Smooth muscle cell (in vitro differentiated cells): Measurements from ENCODE around the gene SLIT1. TPM values are rescaled to one million over a fixed set of nuclear protein-coding genes. Genes with fewer than 3 reads are reported as not detected.

Source experiments
- DNase-seq: peaks from one replicate; lab custom pipeline; 2025; ENCODE audit not compliant: unreplicated experiment; lab: John Stamatoyannopoulos, UW
- H2AFZ ChIP-seq: fragments of 200-600 bp; sonication (generic); 2 replicates; pipeline ENCODE4 v1.6.0; 2016; ENCODE audit warnings: antibody characterized with exemption, low read depth, mild to moderate bottlenecking
- H3F3A ChIP-seq: fragments of 200-600 bp; sonication (generic); 2 replicates; pipeline ENCODE4 v1.6.0; 2017; ENCODE audit warnings: antibody characterized with exemption, low read depth
- H3K27ac ChIP-seq: fragments of 200-600 bp; sonication (generic); 2 replicates; pipeline ENCODE4 v1.5.1; 2016; ENCODE audit warnings: low read depth, mild to moderate bottlenecking
- H3K27me3 ChIP-seq: fragments of 200-600 bp; sonication (generic); 2 replicates; pipeline ENCODE4 v1.6.1; 2016; ENCODE audit warnings: low read depth, mild to moderate bottlenecking
- H3K36me3 ChIP-seq: fragments of 200-600 bp; sonication (generic); 2 replicates; pipeline ENCODE4 v1.5.1; 2016; ENCODE audit warnings: low read depth
- H3K4me1 ChIP-seq: fragments of 200-600 bp; sonication (generic); 2 replicates; pipeline ENCODE4 v1.5.1; 2016; ENCODE audit warnings: low read depth
- H3K4me2 ChIP-seq: fragments of 200-600 bp; sonication (generic); 2 replicates; pipeline ENCODE4 v1.6.0; 2016; ENCODE audit warnings: mild to moderate bottlenecking
- H3K4me3 ChIP-seq: fragments of 200-600 bp; sonication (generic); 2 replicates; pipeline ENCODE4 v1.5.1; 2016; ENCODE audit warnings: mild to moderate bottlenecking
- H3K79me2 ChIP-seq: fragments of 200-600 bp; sonication (generic); 2 replicates; pipeline ENCODE4 v1.6.0; 2016; ENCODE audit warnings: low read depth, mild to moderate bottlenecking
- H3K9ac ChIP-seq: fragments of 200-600 bp; sonication (generic); 2 replicates; pipeline ENCODE4 v1.6.0; 2016; ENCODE audit warnings: low read depth
- H3K9me3 ChIP-seq: fragments of 200-600 bp; sonication (generic); replicated peaks from 2 replicates; pipeline ENCODE4 v1.5.1; 2016; ENCODE audit warnings: low read depth
- H4K20me1 ChIP-seq: fragments of 200-600 bp; sonication (generic); 2 replicates; pipeline ENCODE4 v1.6.0; 2016; ENCODE audit warnings: low read depth
- CTCF ChIP-seq: fragments of 200-600 bp; sonication (generic); IDR thresholded peaks from 2 replicates; pipeline ENCODE4 v1.5.1; 2017; ENCODE audit warnings: borderline replicate concordance, mild to moderate bottlenecking, antibody characterized with exemption; ENCODE audit not compliant: insufficient read depth, poor library complexity, severe bottlenecking
- WGBS: methylation state at CpG from one replicate; pipeline ENCODE4 v1.1.7; 2016; ENCODE audit warnings: low lambda C conversion rate; 5-methylcytosine and 5-hydroxymethylcytosine counted together
- polyA plus RNA-seq: library from polyadenylated mRNA; unstranded; fragments of >200 nt; fragmentation: Nextera tagmentation; extraction: Ambion mirVana; gene quantifications from 2 replicates; pipeline ENCODE4 v1.2.1, GENCODE V29; 2016
- total RNA-seq: library from RNA; depleted of rRNA; stranded (reverse); fragments of >200 nt; gene quantifications from 2 replicates; pipeline ENCODE4 v1.2.3, GENCODE V29; 2014

SLIT1 gene
- total and polyA plus RNA-seq, 2 experiments from 2014 or later, result 0.15 TPM; not detected in 1

GRCh38 chr10:96975136-96975535 is 210.6 kb downstream of the SLIT1 start:
- WGBS, result 96% methylated on average over 2 of the region's 2 CpGs
- DNase-seq, result no peak
- H3K4me2 ChIP-seq, result no peak overlapping the region

GRCh38 chr10:96973809-96974747 is 211.7 kb downstream of the SLIT1 start:
- no peaks in the 10 kb centered on the region for H3K36me3 ChIP-seq
- H3K4me1 ChIP-seq, result peaks cover 8% of the 10 kb centered on the region
- H3F3A ChIP-seq, result no peaks in the 10 kb centered on the region
- H3K27ac ChIP-seq, result no peak overlapping the region
- 79% methylated on average over 5 of the region's 5 CpGs for WGBS
- TF ChIP-seq CTCF, result no peak
- no peak overlapping the region for H3K9ac ChIP-seq
- no peak overlapping the region for H3K4me2 ChIP-seq
- no peaks in the 10 kb centered on the region for H4K20me1 ChIP-seq
- no peak for DNase-seq
- H3K79me2 ChIP-seq, result no peaks in the 10 kb centered on the region
- no peak overlapping the region for H3K4me3 ChIP-seq
- H3K9me3 ChIP-seq, result no peaks in the 10 kb centered on the region
- no peaks in the 10 kb centered on the region for H3K27me3 ChIP-seq
- no peak overlapping the region for H2AFZ ChIP-seq

More at GRCh38 chr10:96975136-96975535, 210.6 kb downstream of the SLIT1 start:
- H4K20me1 ChIP-seq, result no peaks in the 10 kb centered on the region
- no peak for TF ChIP-seq CTCF
- H3K27ac ChIP-seq, result no peak overlapping the region
- H3K36me3 ChIP-seq, result no peaks in the 10 kb centered on the region
- H3K4me3 ChIP-seq, result no peak overlapping the region
- H3K79me2 ChIP-seq, result no peaks in the 10 kb centered on the region
- no peaks in the 10 kb centered on the region for H3K27me3 ChIP-seq
- H3F3A ChIP-seq, result no peaks in the 10 kb centered on the region
- H3K9ac ChIP-seq, result no peak overlapping the region
- H3K9me3 ChIP-seq, result no peaks in the 10 kb centered on the region
- H3K4me1 ChIP-seq, result peaks cover 8% of the 10 kb centered on the region
- H2AFZ ChIP-seq, result no peak overlapping the region

GRCh38 chr10:96972264-96972663 is 213.5 kb downstream of the SLIT1 start:
- 89% methylated on average over 1 of the region's 1 CpG for WGBS
- Histone ChIP-seq H3K79me2 (no peaks in the 10 kb centered on the region), H3K4me3 (no peak overlapping the region), H3K4me2 (no peak overlapping the region), H3K27ac (no peak overlapping the region), H2AFZ (no peak overlapping the region), H3F3A (no peaks in the 10 kb centered on the region), H3K27me3 (no peaks in the 10 kb centered on the region), H3K4me1 (peaks cover 8% of the 10 kb centered on the region), H3K36me3 (no peaks in the 10 kb centered on the region), H3K9me3 (no peaks in the 10 kb centered on the region), H3K9ac (no peak overlapping the region), H4K20me1 (no peaks in the 10 kb centered on the region)
- DNase-seq, result no peak
- no peak for TF ChIP-seq CTCF
